NCI-H1436 treated with DMSO at 0.1 percent for 48 hours (cell line): ENCODE data around the gene CENPS.
"Not testable (repeated sequence)": the region's sequence is repeated elsewhere in the genome, so short reads cannot be mapped to it uniquely, and the experiment has no call there.

Experiments
- DNase-seq: peaks from one replicate; lab custom pipeline; 2025; lab: John Stamatoyannopoulos, UW

Gene CENPS

DNA sequence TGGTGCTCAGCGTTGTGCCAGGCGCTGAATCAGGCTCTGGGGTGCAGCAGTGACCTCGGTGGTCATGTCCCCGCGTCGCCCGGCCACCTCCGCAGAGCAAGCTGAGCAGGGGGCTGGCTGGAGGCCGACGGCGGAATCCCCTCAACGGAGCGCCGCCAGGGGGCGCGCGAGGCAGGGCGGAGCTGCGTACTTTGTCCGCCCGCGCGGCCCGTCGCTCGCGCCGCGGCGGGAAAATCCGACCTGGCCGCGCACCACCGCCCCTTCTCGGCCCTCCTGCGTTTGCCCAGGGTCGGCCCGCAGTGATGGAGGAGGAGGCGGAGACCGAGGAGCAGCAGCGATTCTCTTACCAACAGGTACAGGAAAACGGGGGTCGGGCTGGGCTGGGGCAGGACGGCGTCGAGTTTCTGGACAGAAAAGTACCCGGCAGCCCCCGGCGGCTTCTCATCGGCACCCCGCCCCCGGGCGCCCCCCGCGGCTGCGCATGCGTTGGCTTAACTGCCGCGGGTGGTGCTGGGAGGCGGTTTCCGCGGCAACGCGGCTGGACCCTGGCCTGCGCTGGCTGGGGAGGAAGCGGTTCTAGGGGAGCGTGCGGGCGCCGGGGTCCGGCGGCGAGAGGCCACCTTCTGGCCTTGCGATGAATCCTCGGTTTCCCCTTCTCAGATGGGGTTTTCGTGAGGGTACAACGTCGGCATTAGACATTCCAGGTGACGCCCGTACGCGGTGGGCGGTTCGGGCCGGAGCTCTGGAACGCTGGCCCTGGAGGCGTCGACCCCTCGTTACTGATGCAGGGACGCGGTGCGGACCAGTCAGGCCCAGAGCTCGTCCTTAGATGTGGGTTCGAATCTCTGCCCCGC, at the start of gene CENPS:
Gene CENPS (plus strand): TSS at position 218 of the 854 bp plus-strand sequence. CDS start 85 bp downstream, at position 303.
- DNase-seq = no peak

DNA sequence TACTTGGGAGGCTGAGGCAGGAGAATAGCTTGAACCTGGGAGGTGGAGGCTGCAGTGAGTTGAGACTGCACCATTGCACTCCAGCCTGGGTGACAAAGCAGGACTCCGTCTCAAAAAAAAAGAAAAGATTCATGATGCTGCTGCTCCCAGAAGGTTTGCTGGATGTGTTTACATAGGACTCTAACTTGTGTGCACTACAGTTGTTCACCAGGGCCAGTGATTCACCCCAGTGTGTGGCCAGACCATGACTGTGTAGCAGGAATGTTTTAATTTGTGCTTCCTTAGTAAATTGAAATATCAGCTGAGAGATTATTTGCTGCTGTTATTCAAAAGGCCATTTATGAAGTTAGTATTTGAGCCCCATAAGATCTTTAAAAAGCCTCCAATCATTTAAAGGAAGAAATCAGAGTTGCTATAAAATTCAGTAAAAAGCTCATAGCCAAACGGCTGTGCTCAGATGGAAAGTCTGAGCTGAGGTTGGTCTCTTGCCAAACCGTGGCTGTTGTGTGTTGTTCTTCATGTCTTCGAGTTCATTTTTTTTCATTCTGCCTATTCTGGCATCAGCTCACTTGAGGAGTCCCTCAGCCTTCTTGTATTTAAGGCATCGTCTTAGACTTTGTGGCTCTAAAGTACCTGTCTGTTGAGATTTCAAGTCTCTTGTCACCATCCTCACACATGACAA, 49.5 kb upstream of the CENPS start:
- DNase-seq = no peak

DNA sequence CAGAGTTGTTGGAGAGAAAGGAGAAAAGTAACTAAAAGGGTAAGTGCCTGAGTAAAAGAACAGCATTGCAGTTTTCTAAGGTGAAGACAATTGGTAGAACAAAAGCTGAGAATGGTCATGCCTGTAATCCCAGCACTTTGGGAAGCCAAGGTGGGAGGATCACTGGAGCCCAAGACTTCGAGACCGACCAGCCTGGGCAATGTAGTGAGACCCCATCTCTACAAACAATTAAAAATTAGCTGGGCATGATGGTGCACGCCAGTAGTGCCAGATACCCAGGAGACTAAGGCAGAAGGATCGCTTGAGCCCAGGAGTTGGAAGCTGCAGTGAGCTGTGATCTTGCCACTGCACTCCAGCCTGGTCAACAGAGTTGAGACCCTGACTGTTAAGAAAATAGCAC, 46.6 kb upstream of the CENPS start:
- DNase-seq = no peak

DNA sequence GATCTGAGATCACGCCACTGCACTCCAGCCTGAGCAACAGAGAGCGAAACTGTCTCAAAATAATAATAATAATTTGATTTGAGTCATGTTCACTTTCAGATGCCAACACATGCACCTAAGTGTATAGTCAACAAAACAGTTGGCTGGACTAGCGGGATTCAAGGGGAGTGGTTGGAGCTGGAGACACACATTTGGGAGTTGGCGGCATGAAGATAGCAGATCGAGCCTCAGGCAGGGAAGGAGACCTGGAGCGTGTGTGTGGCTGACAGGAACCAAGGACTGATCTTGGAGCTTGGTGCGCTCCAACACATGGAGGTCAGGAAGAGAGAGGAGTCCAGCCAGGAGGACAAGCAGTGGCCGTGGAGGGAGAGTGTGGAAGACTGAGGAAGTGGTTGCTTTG, 46.0 kb upstream of the CENPS start:
- DNase-seq = no peak

DNA sequence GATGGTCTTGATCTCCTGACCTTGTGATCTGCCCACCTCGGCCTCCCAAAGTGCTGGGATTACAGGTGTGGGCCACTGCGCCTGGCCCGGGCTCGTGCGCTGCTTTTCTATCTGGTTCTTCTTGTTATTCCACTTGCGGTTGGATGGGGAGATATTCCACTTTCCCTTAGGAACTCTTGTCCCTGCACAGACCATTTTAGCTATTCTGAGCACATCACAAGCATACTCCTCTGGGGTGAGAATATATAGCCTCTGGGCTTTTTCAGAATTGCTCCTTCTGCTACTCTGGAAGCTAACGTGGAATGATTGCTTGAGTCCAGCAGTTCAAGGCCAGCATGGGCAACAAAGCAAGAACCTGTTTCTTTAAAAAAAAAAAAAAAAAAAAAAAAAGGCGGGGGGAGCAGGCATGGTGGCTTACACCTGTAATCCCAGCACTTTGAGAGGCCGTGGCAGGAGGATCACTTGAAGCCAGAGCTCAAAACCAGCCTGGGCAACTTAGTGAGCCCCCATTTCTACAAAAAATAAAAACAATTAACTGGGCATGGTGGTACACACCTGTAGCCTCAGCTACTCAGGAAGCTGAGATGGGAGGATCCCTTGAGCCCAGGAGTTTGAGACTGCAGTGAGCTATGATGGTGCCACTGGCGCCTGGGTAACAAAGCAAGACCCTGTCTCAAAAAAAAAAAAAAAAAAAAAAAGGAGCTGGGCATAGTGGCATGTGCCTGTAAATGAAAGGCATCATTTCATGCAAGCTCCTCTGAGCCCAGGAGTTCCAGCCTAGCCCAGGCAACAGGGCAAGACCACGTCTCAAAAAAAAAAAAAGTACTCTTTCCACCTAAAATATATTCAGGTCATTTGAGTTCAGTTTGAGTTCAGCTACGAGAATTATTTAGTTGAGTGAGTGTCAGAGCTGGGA, 43.2 kb upstream of the CENPS start:
- DNase-seq = no peak

DNA sequence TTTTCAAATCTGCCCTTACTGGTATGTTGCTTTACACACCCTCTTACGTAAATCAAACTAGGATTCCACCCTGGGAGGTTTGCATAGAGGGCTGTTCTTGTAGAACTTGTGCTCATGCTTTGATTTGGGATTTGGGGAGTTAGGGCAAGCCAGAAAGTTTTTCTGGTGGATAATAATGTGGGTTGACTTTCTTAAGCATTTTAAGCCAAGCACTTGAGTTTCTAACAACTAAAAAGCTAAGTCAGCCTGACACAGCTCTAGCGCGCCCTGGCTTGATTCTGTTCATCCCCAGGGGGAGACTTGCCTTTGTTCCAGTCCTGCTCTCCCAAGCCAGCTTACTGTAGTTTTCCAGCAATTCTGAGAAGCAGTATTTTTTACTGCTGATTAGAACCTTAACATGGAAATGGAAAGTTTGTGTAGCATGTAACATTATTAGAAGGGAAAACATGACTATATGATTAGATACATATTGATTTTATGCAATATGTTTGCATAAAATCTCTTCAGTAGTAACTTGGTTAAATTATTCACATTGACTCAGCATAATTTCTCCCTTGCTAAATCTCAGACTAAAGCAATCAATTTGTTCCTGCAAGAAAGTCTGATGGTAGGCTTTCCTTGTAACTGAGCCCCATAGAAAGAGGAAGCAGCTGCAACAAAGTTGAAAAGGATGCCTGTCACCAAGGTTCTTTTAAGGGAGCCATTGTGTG, 42.4 kb upstream of the CENPS start:
- DNase-seq = no peak

DNA sequence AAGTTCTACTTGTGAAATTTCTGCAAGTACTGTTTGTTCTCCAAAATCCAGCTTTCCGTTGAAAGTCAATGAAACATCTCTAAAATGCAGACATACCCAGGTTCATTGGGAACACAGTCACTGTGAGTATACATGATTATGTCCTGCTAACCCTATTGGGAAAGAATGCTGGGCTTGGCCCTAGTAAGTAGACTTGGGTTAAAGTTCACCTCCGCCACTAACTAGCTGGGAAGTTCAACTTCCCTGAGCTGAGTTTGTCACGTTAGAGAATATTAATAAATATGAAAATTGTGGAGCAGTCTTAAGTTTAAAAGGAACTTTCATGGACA, 41.9 kb upstream of the CENPS start:
- no peak for DNase-seq

DNA sequence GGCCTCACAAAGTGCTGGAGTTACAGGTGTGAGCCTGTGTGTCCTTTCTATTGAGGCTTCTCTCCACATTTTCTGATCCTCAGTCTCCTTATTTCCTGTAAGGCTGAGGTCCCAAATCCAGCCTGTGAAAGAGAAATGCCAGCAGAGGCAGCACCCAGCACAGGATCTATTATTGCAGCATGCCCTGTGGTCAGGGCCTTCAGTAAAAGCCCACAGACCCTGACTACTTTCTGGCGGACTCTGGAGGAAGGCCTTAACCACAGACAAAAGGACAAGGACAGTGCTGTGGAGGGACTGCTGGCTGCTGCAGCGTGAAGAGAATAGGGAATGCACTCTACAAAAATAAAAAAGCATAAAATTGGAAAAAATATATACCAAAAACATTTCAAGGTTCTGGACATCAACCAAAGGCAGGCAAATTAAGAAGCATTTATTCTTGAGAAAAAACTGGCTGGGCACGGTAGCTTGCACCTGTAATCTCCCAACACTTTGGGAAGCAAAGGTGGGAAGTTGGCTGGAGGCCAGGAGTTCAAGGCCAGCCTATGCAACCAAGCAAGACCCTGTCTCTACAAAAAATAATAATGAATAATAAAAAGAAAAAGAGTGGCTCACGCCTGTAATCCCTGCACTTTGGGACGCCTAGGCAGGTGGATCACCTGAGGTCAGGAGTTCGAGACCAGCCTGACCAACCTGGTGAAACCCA, 40.8 kb upstream of the CENPS start:
- no peak for DNase-seq

DNA sequence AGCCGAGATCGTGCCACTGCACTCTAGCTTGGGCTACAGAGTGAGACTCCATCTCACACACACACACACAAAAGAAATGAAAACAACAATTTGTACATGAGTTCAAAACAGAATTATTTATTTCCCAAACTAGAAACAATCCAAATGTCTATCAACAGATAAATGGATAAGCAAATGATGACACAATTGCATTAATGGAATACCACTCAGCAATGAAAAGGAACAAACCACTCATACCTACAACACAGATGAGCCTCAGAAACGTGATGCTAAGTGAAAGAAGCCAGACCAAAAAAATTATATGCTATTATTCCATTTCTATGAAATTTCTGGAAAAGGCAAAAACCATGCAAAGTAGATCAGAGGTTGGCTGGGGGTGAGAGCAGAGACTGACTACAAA, 33.4 kb upstream of the CENPS start:
- DNase-seq = no peak

DNA sequence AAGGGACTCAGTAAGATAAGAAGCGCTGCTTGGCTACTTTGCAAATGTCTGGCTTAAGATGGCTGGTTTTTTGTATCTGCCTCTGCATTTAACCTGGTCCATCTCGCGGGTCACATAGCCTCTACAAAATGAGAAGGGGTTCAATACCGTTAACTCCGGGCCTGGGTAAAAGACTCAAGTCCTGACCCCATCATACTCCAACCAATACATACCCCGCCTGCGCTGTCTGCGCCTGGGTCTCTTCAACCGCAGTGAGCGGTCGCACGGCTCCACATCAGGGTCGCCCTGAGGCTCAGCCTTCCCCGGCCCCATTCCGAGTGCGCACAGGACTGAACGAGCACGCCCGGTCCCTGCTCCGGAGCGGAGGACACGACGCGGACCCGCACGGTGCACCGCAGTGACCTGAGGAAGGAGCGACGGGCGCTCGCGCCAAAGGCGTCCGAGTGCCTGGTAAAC, 31.9 kb upstream of the CENPS start:
- DNase-seq = no peak

DNA sequence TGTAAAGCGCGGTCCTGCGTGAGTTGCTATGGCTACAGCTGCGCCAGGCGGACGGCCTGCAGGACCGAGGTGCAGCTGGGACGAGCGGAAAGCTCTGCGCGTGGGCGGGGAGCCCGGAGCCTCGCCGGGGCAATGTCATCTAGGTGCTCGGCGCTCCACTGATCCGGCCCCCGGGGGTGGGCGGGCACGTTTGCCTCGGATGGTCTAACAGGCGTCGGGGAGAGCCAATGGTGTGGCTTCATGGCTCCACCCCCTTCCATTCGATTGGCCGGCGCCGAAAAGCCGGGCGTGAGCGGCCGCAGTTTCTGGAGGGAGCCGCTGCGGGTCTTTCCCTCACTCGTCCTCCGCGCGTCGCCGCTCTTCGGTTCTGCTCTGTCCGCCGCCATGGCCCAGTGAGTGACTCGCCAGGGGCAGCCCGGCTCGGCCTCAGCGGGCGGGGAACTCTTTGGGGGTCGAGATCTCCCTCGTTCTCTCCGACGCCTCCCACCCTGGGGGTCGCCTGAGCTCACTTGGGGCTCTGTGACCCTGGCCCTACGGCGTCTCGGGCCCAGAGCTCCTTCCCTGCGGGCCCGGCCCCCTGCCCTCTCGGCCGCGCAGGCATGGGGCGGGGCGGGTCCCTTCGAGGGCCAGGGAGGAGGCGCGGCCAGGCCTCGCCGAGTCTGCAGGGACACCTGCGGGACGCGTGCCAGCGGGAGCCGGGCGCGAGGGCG, 31.3 kb upstream of the CENPS start, which contains the start of gene PGD:
Gene PGD (plus strand): TSS at position 331 of the 710 bp plus-strand sequence. CDS start 54 bp downstream, at position 385.
- peak; percentile 88 for DNase-seq

DNA sequence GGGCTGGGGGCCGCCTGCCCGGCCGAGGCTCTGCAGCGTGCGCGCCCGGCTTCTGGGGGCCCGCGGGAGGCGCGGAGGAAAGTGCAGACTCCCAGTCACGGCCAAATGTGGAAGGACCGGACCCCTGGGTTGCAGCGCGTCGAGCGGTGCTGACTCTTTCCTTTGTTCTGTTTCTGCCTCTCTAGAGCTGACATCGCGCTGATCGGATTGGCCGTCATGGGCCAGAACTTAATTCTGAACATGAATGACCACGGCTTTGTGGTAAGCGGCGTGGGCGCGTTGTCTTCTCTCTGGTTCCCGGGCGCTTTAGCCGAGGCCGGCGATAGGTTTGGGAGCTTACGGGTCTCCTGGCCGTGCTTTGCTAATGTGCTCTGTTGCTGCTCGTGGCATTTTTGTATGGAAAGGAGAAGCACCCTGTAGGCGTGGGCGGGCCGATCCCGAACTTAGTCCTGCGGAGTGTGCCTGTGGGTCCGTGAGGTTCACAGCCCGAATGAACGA, 30.7 kb upstream of the CENPS start:
- DNase-seq = no peak

DNA sequence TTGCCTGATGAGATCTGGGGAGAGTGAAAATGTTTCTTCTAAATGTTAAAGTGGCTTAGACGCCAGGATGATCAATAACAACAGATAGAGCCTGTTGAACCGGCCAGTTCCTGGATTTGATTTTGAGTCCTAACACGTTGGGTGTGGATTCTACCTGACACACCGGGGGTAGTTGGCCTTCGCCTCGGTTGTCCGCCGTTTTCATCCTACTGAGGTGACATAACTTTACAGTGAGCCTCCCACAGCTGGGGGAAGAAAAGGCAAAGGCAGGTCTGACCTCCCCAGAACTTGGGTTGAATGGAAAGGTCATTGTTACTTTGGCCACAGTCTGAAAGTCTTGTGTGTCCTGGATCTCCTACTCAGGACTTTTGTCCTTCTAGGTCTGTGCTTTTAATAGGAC, 30.2 kb upstream of the CENPS start:
- no peak for DNase-seq

DNA sequence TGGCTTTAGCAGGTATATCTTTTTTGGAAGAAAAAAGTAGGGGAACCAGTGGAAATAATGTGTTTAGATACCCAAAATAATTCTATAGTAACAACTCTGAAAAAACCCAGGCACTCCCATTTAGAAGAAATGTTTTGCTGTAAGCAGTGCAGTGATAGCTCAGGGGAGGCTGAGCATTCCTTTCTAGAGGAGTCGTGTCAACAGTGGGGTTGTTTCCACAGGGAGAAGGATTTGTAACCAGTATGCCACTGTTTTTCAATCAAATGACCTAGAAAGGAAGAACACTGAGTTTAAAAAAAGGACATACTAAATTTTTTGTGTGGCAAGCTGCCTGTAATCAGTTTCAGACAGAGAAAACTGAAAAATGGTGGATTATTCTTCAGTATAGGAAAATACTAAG, 29.0 kb upstream of the CENPS start:
- no peak for DNase-seq

DNA sequence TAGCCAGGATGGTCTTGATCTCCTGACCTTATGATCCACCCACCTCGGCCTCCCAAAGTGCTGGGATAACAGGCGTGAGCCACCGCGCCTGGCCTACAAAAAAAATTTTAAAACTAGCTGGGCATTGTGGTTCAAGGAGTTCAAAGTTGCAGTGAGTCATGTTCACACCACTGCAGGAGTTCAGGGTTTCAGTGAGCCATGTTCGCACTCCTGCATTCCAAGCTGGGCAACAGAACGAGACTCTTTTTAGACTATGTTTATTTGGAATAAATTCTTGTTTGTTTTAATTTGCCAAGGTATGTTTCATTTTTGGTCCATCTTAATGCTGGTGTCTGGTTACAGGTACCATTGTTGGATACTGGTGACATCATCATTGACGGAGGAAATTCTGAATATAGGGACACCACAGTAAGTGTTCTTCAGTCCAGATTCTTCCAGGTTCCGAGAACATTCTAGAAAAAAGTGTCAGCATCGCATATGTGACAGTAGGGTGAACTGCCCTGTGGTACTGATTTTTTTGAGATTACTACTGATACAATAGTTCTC, 27.4 kb upstream of the CENPS start:
- no peak for DNase-seq

DNA sequence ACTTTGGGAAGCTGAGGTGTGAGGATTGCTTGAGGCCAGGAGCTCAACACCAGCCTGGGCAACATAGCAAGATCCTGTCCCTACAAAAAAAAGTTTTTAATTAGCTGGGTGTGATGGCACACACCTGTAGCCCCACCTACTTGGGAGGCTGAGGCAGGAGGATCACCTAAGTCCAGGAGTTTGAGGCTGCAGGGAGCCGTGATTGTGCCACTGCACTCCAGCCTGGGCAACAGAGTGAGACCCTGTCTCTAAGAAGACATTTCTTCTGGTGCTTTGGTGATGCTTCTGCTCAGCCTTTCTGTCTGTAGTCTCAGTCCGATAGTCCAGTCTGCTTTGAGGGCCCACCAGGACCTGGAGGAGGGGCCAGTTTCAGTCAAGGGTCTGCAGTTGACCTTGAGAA, 23.0 kb upstream of the CENPS start:
- no peak for DNase-seq

DNA sequence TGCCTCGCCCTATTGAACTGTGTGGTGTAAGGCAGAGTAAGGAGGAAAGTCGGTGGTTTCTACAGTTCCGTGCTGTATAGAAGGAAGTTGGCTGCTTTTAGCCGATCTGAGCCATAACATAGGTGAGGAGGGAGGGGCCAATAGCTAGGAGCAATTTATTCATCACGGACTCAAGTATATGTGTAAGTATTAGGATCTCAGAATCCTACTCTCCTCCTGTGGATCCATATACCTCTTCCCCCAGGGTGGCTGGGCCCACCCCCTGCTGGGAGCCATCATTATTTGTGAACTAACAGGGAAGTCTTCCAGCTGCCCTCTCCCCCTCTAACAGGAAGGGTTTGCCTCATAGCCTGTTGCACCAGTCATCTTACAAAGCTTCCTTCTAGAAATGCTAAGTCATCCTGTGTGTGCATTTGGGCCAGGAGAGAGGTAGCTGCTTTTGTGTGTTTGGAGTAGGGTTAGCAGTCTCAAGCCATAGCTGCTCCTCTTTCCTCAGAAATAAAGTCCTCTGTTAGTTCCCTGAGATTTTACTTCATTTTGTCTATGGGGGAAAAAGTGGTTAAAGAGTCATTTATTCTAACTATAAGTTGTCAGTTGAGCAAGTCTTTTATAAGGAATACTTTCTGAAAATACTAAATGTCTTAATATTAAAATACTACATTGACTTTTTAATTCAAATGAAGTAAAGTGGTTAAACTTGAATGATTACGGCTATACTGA, 14.9 kb upstream of the CENPS start:
- DNase-seq = no peak

DNA sequence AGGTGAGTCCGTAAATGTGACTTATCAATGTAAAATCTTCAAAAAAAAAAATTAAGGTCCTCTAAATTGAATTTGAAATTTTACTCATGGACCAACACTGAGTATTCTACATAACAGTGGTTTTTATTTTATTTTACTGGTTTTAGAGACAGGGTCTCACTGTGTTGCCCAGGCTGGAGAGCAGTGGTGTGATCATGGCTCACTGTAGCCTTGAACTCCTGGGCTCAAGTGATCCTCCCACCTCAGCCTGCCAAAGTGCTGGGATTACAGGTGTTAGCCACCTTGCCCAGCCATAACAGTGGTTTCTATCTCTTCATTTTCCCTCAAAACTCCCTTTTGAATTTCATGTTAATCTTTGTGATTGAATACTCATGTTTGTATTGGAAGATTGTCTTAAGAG, 14.3 kb upstream of the CENPS start:
- DNase-seq = not testable (repeated sequence)

DNA sequence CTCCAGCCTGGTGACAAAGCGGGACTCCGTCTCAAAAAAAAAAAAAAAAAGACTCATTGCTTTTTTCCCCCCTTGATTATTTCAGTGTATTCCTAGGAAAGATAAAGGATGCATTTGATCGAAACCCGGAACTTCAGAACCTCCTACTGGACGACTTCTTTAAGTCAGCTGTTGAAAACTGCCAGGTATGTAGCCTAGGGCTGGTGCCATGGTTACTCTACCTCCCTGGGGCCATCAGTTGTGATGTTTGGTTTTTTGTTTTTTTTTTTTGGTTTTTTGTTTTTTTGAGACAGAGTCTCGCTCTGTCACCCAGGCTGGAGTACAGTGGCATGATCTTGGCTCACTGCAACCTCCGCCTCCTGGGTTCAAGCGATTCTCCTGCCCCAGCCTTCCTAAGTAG, 11.5 kb upstream of the CENPS start:
- not testable (repeated sequence) for DNase-seq
